ENCODE results near the gene PHYKPL. TPM values are rescaled to one million over a fixed set of nuclear protein-coding genes. Genes with fewer than 3 reads are reported as not detected.

Gene PHYKPL
- total RNA-seq, 1 experiment from 2014 or later = 48.8 TPM

DNA sequence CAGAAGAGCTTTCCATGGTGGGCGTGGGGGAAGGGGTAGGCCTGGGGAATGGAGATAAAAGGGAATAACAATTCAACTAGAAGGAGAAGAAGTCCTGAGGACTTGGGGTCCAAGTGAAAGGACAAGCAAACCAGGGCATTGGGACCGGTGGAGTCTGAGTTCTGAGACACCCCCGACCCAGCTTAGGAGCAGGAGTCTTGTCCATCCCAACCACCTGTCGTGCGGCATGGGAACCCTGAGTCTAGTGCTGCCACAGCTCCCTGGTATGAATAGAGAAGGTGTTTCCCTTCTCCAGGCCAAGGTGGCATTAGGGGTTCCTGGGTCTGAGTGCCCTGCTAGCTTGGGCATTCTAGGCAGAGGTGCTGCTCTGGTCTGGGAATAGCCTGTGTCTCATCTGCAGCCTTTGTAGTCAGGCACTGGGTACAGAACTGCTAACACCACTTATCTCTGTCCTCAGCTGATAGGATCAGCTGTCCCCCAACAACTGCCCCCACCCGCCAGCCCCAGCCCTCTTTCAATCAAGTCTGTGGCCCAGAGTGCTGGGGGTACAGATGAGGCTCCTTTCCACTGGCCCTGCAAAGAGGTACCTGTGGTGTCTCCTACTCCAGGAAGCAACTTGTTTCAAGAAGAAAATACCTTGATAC is 18.3 kb downstream of the PHYKPL start:
- no peak overlapping the region for H2AK5ac ChIP-seq (ENCODE audit: insufficient read length, low read length)
- no peak overlapping the region for H2BK20ac ChIP-seq (ENCODE audit: low read depth, low read length, poor library complexity, severe bottlenecking)
- H3K4ac ChIP-seq (ENCODE audit: low read depth, low read length) = no peak overlapping the region
- H2BK5ac ChIP-seq (ENCODE audit: insufficient read length, low read length) = no peak overlapping the region
- H4K91ac ChIP-seq (ENCODE audit: insufficient read length, low read depth, low read length) = no peak overlapping the region
- no CpG with 5 or more reads among the region's 6 CpGs for WGBS (ENCODE audit: extremely low coverage, insufficient read length, low lambda C conversion rate)
- H4K20me1 ChIP-seq (ENCODE audit: control insufficient read depth, insufficient read depth, insufficient read length) = no peaks in the 10 kb centered on the region
- H3K27me3 ChIP-seq (ENCODE audit: insufficient read depth, low read length) = no peaks in the 10 kb centered on the region
- no peaks in the 10 kb centered on the region for H3K9me3 ChIP-seq (ENCODE audit: control insufficient read depth, low read depth, low read length)
- H2AFZ ChIP-seq (ENCODE audit: low read length) = no peak overlapping the region
- H3K36me3 Mint-ChIP-seq (ENCODE audit: insufficient read depth in 1 of 3, low read depth in 3 of 3) = peaks cover 40 to 95% (median 89%) of the 10 kb centered on the region in 3 experiments; a peak in 6 of 7 replicates
- H3K56ac ChIP-seq (ENCODE audit: insufficient read length, low read depth, low read length) = no peak overlapping the region
- H3T11ph ChIP-seq (ENCODE audit: low read length) = no peak overlapping the region
- no peak overlapping the region for H3K27ac ChIP-seq (ENCODE audit: insufficient read length, low read depth, low read length)
- H3K9ac ChIP-seq (ENCODE audit: extremely low read depth, insufficient read length, low read length) = no peak overlapping the region
- H3K27me3 Mint-ChIP-seq (ENCODE audit: low read depth) = peaks cover 7% of the 10 kb centered on the region; the same call in 1 of the 2 replicates
- H2BK15ac ChIP-seq (ENCODE audit: low read depth, low read length) = no peak overlapping the region
- no peak overlapping the region for H4K5ac ChIP-seq (ENCODE audit: insufficient read length, low read depth, low read length)
- no peak overlapping the region for H3K14ac ChIP-seq (ENCODE audit: insufficient read depth, low read length)
- H2BK120ac ChIP-seq (ENCODE audit: low read depth, low read length, poor library complexity, severe bottlenecking) = no peak overlapping the region
- H3K23me2 ChIP-seq (ENCODE audit: insufficient read length, low read depth, low read length, poor library complexity, severe bottlenecking) = no peaks in the 10 kb centered on the region
- H3K27ac Mint-ChIP-seq = no peak overlapping the region; a peak in 1 of 7 replicates
- H3K4me1 ChIP-seq (ENCODE audit: insufficient read depth, low read length) = no peaks in the 10 kb centered on the region
- DNase-seq = no peak
- H3K79me2 ChIP-seq (ENCODE audit: insufficient read depth, low read length) = no peaks in the 10 kb centered on the region
- H3K4me3 Mint-ChIP-seq = no peak overlapping the region
- H3K18ac ChIP-seq (ENCODE audit: insufficient read length, low read depth, low read length) = no peak overlapping the region
- no peaks in the 10 kb centered on the region for H3K79me1 ChIP-seq (ENCODE audit: insufficient read depth, low read depth, low read length, poor library complexity, severe bottlenecking)
- H2BK12ac ChIP-seq (ENCODE audit: insufficient read length, low read depth, low read length) = no peak overlapping the region
- no peak overlapping the region for H3K23ac ChIP-seq (ENCODE audit: insufficient read length, low read depth, low read length)
- peaks cover 16% of the 10 kb centered on the region in 2 experiments for H3K4me1 Mint-ChIP-seq
- H3K4me2 ChIP-seq (ENCODE audit: insufficient read depth, insufficient read length, low read length) = no peak overlapping the region
- H3K9me3 Mint-ChIP-seq = no peaks in the 10 kb centered on the region
- TF ChIP-seq, protein P1, sequence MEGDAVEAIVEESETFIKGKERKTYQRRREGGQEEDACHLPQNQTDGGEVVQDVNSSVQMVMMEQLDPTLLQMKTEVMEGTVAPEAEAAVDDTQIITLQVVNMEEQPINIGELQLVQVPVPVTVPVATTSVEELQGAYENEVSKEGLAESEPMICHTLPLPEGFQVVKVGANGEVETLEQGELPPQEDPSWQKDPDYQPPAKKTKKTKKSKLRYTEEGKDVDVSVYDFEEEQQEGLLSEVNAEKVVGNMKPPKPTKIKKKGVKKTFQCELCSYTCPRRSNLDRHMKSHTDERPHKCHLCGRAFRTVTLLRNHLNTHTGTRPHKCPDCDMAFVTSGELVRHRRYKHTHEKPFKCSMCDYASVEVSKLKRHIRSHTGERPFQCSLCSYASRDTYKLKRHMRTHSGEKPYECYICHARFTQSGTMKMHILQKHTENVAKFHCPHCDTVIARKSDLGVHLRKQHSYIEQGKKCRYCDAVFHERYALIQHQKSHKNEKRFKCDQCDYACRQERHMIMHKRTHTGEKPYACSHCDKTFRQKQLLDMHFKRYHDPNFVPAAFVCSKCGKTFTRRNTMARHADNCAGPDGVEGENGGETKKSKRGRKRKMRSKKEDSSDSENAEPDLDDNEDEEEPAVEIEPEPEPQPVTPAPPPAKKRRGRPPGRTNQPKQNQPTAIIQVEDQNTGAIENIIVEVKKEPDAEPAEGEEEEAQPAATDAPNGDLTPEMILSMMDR (conservative IDR thresholded peaks at IDR 0.05) = no peak
- no peak overlapping the region for H4K8ac ChIP-seq (replicated peaks; ENCODE audit: insufficient read length, low read depth, low read length)
